ENCODE results near the gene IFNGR1. TPM values are rescaled to one million over a fixed set of nuclear protein-coding genes. Genes with fewer than 3 reads are reported as not detected.

Gene IFNGR1
- total and polyA plus RNA-seq, 2 of the 13 experiments (the other 11 are each of a cell fraction or from before 2014, with no cell fraction given), result 82.8 to 87.8 TPM

DNA sequence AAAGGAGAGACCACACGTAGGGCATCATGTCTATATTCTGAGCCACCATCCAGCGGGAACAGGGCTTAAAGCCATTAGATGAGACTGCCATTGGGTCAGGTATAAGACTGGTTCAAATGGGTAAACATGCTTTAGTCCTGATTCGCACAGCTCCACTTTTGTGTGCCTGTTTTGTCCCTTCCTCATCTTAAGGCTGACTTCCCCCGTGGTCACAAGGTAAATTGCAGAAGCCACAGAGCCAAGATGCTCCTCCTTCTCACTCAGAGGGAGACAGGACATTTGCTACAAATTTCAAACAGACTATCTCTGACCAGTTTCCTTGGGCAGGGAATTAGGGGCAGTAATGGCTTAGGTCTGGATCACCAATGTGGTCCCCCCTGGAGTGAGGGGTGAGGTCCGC, 11.4 kb upstream of the IFNGR1 start (continued):
- TF ChIP-seq, protein P1, sequence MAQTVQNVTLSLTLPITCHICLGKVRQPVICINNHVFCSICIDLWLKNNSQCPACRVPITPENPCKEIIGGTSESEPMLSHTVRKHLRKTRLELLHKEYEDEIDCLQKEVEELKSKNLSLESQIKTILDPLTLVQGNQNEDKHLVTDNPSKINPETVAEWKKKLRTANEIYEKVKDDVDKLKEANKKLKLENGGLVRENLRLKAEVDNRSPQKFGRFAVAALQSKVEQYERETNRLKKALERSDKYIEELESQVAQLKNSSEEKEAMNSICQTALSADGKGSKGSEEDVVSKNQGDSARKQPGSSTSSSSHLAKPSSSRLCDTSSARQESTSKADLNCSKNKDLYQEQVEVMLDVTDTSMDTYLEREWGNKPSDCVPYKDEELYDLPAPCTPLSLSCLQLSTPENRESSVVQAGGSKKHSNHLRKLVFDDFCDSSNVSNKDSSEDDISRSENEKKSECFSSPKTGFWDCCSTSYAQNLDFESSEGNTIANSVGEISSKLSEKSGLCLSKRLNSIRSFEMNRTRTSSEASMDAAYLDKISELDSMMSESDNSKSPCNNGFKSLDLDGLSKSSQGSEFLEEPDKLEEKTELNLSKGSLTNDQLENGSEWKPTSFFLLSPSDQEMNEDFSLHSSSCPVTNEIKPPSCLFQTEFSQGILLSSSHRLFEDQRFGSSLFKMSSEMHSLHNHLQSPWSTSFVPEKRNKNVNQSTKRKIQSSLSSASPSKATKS (CRISPR knock-in tag; IDR thresholded peaks at IDR 0.05), result no peak
- TF ChIP-seq, protein P2, sequence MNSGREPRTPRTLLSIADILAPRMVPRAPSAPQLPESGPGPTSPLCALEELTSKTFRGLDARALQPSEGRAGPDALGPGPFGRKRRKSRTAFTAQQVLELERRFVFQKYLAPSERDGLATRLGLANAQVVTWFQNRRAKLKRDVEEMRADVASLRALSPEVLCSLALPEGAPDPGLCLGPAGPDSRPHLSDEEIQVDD (CRISPR knock-in tag; IDR thresholded peaks at IDR 0.05; ENCODE audit: borderline replicate concordance), result no peak
- TF ChIP-seq KDM6A (CRISPR knock-in tag; IDR thresholded peaks at IDR 0.05; ENCODE audit: low read depth) (no peak), ZFY (CRISPR knock-in tag; IDR thresholded peaks at IDR 0.05) (no peak), EZH2 (conservative IDR thresholded peaks at IDR 0.05; ENCODE audit: low read depth, low read length) (no peak)
- TF ChIP-seq, protein P3, sequence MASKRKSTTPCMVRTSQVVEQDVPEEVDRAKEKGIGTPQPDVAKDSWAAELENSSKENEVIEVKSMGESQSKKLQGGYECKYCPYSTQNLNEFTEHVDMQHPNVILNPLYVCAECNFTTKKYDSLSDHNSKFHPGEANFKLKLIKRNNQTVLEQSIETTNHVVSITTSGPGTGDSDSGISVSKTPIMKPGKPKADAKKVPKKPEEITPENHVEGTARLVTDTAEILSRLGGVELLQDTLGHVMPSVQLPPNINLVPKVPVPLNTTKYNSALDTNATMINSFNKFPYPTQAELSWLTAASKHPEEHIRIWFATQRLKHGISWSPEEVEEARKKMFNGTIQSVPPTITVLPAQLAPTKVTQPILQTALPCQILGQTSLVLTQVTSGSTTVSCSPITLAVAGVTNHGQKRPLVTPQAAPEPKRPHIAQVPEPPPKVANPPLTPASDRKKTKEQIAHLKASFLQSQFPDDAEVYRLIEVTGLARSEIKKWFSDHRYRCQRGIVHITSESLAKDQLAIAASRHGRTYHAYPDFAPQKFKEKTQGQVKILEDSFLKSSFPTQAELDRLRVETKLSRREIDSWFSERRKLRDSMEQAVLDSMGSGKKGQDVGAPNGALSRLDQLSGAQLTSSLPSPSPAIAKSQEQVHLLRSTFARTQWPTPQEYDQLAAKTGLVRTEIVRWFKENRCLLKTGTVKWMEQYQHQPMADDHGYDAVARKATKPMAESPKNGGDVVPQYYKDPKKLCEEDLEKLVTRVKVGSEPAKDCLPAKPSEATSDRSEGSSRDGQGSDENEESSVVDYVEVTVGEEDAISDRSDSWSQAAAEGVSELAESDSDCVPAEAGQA (IDR thresholded peaks at IDR 0.05; ENCODE audit: low read depth), result no peak
- TF ChIP-seq, protein P3 (CRISPR knock-in tag; IDR thresholded peaks at IDR 0.05; ENCODE audit: borderline replicate concordance), result no peak

All from HepG2 (cell line).